HFF-Myc (cell line): ENCODE data around the gene PTPN23.
A peak's percentile ranks its signal among the peaks of the same experiment; 100 is the strongest.

ENCODE experiments used
- DNase-seq: peaks from one replicate; pipeline ENCODE4 v3.0.0-alpha.2; 2011; ENCODE audit warnings: low read depth; ENCODE audit errors: extremely low read depth
- H3K4me3 ChIP-seq: replicated peaks from 2 replicates; pipeline ENCODE4 v1.5.1; 2011; ENCODE audit warnings: low read depth, mild to moderate bottlenecking, control low read depth, low read length
- TF ChIP-seq, protein P1 (sequence below): IDR thresholded peaks from 2 replicates; pipeline ENCODE4 v1.5.1; 2012; ENCODE audit warnings: mild to moderate bottlenecking, low read depth, low read length, control low read depth; ENCODE audit errors: missing control alignments

Gene PTPN23

DNA sequence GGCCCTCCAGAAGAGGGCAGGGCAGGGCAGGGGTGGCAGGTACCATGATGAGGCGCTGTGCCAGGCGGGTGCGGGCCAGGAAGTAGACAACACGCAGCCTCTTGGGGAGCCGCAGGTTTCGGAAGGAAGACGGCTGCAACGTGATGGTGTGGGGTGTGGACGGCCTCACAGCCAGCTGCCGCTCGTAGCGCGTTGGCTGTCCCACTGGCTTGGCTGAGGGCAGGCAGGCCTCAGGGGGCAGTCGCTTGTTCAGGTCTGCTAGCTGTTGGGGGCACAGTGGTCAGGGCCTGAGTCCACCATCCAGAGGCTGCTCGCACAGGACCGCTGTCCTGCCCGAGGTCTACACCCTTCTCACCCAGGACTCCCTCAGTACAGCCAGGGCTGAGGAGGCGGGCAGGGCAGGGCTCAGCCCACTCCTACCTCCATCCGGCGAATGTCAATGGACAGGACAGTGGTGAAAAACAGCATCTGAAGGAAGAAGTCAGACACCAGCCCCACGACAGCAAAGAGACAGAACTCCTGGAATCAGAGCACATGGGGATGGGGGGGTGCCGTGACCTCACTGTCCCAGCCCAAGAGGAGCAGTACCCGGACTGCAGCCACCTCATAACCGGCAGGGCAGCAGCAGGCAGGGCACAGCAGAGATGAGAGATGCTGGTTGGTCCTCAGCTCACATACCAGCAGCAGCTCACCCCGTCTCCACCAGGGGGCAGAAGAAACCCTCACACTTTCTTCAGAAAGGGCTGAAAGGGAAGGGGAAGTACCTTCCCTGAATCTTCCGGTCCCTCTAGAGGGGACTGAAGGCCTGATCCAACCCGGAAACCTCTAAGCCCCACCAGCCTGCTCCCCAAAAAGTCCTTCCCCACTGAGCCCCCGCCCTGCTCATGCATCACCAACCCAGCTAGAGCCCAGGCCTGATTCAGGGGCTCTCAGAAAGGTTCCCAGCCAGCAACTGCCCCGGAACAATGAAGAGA, 40.0 kb downstream of the PTPN23 start:
- DNase-seq, result peak; percentile 81
- no peak overlapping the region for H3K4me3 ChIP-seq
- TF ChIP-seq, protein P1, sequence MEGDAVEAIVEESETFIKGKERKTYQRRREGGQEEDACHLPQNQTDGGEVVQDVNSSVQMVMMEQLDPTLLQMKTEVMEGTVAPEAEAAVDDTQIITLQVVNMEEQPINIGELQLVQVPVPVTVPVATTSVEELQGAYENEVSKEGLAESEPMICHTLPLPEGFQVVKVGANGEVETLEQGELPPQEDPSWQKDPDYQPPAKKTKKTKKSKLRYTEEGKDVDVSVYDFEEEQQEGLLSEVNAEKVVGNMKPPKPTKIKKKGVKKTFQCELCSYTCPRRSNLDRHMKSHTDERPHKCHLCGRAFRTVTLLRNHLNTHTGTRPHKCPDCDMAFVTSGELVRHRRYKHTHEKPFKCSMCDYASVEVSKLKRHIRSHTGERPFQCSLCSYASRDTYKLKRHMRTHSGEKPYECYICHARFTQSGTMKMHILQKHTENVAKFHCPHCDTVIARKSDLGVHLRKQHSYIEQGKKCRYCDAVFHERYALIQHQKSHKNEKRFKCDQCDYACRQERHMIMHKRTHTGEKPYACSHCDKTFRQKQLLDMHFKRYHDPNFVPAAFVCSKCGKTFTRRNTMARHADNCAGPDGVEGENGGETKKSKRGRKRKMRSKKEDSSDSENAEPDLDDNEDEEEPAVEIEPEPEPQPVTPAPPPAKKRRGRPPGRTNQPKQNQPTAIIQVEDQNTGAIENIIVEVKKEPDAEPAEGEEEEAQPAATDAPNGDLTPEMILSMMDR, result peak; percentile 97

DNA sequence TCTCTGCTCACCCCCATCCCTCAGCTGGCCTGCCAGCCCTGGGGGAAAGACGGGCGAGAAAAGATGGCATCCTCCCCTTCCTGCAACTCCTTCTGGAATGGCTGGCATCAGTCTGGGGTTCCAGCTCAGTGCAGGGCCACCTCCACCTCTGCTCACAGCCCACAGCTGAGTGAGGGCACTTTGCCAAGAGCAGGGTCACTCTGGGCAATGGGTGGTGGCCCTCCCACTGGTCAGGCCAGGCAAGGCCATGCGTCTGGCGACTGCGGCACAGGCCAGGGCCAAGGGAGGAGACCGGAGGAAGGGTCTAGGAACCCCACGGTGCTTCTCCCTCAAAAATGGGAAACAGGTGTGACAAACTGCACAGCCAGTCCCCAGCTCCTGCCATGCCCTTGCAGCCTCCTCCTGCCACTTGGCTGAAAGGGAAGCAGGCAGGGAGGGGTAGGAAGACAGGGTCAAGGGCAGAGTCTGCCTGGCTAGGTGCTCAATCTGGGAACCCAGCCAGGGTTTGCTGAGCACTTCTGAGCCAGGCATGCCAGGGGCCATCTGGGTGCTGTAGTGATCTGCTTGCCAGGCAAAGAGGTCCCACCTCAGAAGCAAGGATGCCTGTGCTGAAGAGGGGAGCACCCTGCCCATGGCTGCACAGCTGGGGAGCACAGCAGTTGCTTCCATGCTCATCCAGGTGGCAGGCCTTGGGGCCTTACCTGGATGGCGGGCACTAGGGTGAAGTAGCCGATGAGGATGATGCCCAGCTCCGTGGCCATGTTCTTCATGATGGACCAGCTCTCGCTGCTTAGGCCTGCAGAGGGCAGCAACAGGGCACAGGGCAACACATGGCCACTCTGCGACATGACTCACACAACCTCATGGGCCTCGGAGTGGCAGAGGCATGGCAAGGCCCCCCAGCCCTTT, 41.2 kb downstream of the PTPN23 start:
- TF ChIP-seq, protein P1, result peak; percentile 48
- no peak overlapping the region for H3K4me3 ChIP-seq
- DNase-seq, result no peak

GRCh38 chr3:47422743-47423142, 41.9 kb downstream of the PTPN23 start:
- DNase-seq, result no peak
- TF ChIP-seq, protein P1, result no peak
- H3K4me3 ChIP-seq, result no peak overlapping the region

GRCh38 chr3:47423548-47424145, 42.8 kb downstream of the PTPN23 start:
- H3K4me3 ChIP-seq, result no peak overlapping the region
- TF ChIP-seq, protein P1, result no peak
- DNase-seq, result no peak

GRCh38 chr3:47424434-47425382, 43.9 kb downstream of the PTPN23 start:
- no peak overlapping the region for H3K4me3 ChIP-seq
- DNase-seq, result no peak
- TF ChIP-seq, protein P1, result no peak
